ENCODE results near the gene MRPL49. TPM values are rescaled to one million over a fixed set of nuclear protein-coding genes. Genes with fewer than 3 reads are reported as not detected.

Gene MRPL49
- total and polyA plus RNA-seq, 2 of the 8 experiments (the other 6 are each of a cell fraction or from before 2014, with no cell fraction given) = 54.0 to 84.8 TPM

GRCh38 chr11:65147352-65148075 is 25.4 kb downstream of the MRPL49 start (continued):
- no peak for TF ChIP-seq CHD7 (IDR thresholded peaks at IDR 0.05; ENCODE audit: insufficient replicate concordance, low read length)
- TF ChIP-seq MAFK (IDR thresholded peaks at IDR 0.05; ENCODE audit: low read depth, low read length) = no peak
- TF ChIP-seq POLR2A (IDR thresholded peaks at IDR 0.05; ENCODE audit: control extremely low read depth in 1 of 2, low read depth in 2 of 2, low read length in 2 of 2) = no peak

Measured in H1 (cell line).